Globus pallidus (tissue), 1 donor: Measurements from ENCODE around the gene GLG1.
A peak's percentile ranks its signal among the peaks of the same experiment; 100 is the strongest.
"Not testable (repeated sequence)": the region's sequence is repeated elsewhere in the genome, so short reads cannot be mapped to it uniquely, and the experiment has no call there.

Experiments used
- DNase-seq: peaks from one replicate; pipeline ENCODE4 v3.0.0-alpha.2; 2015; ENCODE audit warnings: low spot score

GLG1 gene

DNA sequence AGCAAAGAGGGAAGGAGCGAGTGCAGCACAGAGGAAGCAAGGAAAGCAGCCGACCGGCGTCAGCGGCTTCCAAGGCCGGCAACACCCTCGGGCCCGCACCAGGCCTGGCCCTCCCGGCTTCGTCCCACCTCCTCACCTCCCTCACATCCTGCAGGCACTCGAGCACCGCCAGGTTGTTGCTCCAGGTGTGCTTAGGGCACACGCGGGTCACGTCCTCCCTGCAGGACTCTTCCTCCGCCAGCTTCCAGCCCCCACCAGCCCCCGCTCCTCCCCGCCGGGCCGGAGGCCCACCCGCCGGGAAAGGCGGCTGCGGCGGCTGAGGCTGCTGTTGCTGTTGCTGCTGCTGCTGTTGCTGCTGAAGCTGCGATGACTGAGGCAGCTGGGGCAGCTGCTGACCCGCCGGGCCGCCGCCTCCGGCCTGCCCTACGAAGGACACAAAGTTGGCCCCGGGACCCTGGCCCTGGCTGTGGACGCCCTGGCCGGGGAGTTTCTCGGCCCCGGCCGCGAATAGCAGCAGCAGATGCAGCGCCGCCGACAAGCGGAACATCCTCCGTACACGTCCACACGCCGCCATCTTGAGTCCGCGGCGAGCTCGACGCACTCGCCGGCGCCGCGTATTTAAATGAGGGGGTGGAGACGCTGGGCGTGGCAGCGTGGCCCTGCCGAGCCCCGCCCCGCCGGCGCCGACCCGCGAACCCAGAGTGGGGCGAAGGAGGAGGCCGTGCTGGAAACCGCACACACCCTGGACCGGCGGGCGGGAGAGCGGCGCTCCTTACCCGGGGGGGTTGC lies at the start of gene GLG1:
Gene GLG1, minus strand, starts transcription at position 594 of the 789 bp plus-strand sequence. Its CDS starts 20 bp downstream, at position 574.
- peak; percentile 93 for DNase-seq

- DNase-seq: no peak
Measured at GRCh38 chr16:74654536-74655050, 47.7 kb upstream of the GLG1 start.

GRCh38 chr16:74652883-74653282 lies 46.0 kb upstream of the GLG1 start:
- DNase-seq: not testable (repeated sequence)

DNA sequence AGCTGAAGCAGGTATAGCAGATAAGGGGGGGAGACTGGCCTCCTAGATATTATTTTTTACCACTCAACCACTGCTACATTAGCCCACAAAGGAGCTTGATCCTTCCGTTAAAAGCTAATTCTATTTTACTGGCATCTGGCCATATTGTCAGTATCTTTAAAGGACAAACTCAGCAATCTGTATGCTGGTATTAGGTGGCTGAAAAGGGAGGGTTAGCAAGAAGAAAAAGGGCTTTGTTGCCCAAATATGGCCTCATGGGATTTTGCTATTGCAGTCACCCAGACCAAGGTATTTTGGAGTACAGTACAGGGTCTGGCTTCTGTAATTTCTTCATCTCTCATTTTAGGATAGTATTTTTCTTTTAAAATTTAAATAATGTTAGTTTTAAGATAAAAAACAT lies 45.3 kb upstream of the GLG1 start:
- DNase-seq: no peak

DNA sequence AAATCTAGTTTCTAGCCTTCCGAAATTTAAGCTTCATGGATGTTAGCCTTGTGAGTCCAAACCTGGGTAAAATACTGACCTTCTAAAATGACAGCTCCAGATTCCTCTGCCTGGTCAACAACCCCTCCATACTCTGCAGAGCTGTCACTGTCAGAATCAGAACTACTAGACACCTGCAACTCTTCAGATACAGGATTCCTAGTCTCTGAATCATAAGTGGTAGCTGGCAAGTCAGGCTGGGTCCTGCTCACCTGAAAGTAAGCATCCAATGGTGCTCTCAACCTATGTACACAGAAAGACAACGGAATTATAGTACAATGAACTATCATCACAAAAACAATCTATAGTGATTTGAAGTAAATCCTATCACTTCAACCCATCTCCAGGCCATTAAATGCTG lies 44.9 kb upstream of the GLG1 start:
- DNase-seq: no peak

GRCh38 chr16:74650966-74651567 lies 44.2 kb upstream of the GLG1 start:
- DNase-seq: no peak

- DNase-seq: no peak
Measured at GRCh38 chr16:74649839-74650504, 43.1 kb upstream of the GLG1 start.

DNA sequence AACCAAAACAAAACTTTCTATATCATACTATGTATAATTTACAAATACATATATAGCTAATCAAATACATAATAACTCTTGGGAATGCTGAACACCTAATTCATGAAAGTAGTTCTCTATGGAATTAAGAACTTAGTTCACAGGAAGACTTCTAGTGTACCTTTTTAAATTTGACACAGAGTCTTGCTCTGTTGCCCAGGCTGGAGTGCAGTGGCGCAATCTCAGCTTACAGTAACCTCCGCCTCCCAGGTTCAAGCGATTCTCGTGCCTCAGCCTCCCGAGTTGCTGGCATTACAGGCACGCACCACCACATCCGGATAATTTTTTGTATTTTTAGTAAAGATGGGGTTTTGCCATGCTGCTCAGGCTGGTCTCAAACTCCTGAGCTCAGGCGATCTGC lies 35.1 kb upstream of the GLG1 start:
- no peak for DNase-seq

DNA sequence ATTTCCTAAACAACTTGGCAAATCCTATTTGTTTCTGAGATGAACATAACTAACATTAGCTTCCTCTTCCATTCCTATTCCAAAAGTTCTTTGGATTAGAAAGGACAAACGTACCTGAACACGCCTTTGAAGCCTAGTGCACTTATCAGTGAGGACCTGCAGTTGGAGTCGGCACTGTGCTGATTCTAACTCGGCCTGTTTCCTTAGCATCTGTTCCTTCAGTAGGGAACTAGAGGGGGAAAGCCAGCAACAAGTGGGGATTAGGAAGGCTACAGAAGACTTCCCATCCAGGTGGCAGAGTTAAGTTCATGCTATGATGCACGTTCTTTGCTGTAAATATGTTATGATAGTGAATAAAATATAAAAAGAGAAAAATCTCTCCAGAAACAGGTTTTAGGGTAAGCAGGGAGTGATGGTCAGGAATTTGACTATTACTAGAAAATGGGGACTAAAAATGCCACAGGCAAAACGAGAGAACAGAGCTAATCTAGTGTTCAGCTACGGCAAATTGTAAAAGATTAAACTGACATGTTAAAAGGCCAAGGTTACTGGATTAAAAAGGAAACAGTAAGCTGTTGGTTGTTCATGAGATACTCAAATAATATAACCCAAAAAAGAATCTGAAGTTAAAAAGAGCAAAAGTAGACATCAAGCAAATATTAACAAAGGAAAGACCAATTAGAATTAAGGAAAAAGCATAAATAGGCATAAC lies 31.0 kb upstream of the GLG1 start:
- DNase-seq: no peak

- DNase-seq: no peak
Measured at GRCh38 chr16:74635303-74635702, 28.4 kb upstream of the GLG1 start.

DNA sequence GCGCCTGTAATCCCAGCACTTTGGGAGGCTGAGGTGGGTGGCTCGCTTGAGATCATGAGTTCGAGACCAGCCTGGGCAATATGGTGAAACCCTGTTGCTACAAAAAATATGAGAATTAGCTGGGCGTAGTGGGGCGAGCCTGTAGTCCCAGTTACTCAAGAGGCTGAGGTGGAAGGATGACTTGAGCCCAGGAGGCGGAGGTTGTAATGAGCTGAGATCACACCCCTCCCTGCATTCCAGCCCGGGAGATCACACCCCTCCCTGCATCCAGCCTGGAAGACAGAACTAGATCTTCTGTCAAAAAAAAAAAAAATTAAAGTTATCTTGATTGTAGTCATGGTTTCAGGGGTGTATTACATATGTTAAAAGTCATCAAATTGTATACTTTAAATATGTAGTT lies 26.8 kb upstream of the GLG1 start:
- DNase-seq: no peak

DNA sequence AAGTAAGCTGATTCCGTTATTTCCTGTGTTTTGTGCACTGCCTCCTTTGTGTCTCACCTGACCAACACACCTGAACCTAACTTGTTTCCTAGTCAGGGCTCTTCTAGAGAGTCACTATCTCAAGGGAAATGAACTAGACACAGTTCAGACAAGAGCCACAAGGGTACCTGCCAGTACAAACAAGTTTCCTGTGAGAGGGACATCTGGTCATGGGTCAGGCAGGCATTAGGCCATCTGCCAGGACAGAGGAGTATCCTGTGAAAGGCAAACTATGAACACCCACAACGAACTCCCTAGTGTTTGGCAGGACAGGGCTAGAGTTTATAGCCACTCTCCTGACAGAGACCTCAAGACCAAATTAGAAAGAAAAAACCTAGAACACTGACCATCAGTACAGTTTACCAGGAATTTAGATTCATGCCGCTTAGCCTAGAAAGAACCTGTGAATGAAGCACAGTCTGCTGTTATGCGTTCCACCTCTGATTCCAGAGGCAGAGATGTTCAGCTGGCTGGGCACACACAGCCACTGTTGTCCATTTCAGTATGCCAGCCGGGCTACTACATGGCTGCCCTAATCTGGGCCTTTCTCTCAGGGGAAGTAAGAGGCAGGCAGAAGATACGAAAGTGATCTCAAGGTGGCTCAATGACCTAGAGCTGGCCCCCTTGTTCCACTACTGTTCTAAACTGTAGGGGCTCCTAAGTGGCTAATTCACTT lies 20.7 kb upstream of the GLG1 start:
- no peak for DNase-seq

- no peak for DNase-seq
Measured at GRCh38 chr16:74626741-74627416, 20.0 kb upstream of the GLG1 start.

- DNase-seq: no peak
Measured at GRCh38 chr16:74625500-74626350, 18.8 kb upstream of the GLG1 start.

DNA sequence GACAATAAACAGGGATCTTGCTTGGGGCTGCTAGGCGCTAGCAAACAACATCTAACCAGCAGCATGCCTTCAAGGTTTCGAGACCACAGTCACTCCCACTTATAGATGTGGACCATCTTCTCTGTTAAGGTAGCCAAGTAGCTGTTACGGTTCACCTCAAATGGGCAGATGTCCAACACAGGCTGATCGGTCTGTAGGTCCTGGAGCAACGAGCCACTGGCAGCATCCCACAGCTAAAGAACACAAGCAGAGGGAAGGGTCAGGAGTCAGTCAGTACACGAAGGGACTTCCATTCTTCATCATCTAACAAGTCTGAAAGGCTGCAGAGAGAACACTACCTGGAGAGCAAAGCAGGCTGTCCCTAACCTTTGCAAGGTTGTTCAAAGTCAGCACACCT lies 16.9 kb upstream of the GLG1 start:
- no peak for DNase-seq

- peak; percentile 59 for DNase-seq
Measured at GRCh38 chr16:74623214-74623838, 16.4 kb upstream of the GLG1 start.

- no peak for DNase-seq
Measured at GRCh38 chr16:74622005-74622404, 15.1 kb upstream of the GLG1 start.

GRCh38 chr16:74617206-74617788 lies 10.4 kb upstream of the GLG1 start:
- peak; percentile 20 for DNase-seq

- DNase-seq: no peak
Measured at GRCh38 chr16:74611721-74612120, 4.8 kb upstream of the GLG1 start.
